H1 (cell line): ENCODE measurements around the gene CERS3. TPM values are rescaled to one million over a fixed set of nuclear protein-coding genes. Genes with fewer than 3 reads are reported as not detected.

ENCODE experiments used
- CHD7 ChIP-seq: fragments of 300-600 bp; sonication (generic); IDR thresholded peaks from 2 replicates; pipeline ENCODE4 v1.7.1; 2012; ENCODE audit warnings: low read length, moderate library complexity, mild to moderate bottlenecking, inconsistent platforms; ENCODE audit not compliant: insufficient replicate concordance
- polyA plus RNA-seq, 7 experiments: library from polyadenylated mRNA; depleted of rRNA in 3 of 7; stranded (reverse) in 5 of 7; unstranded in 2 of 7; fragments of >200 nt in 5 of 7; fragments of 200-250 nt in 2 of 7; gene quantifications; 1 replicate in 5 of 7; 2 replicates in 1 of 7; 4 replicates in 1 of 7; pipeline versions ENCODE4 v1.2.1 to v1.2.3, GENCODE V29; 2011 to 2013; ENCODE audit warnings: missing spikeins in 2 of 7, mixed read lengths in 2 of 7
- total RNA-seq: library from RNA; stranded (reverse); fragmentation: NEBNext Ultra II Directional; extraction: Animal tissue kit (Norgen Biotek cat#: 25700); gene quantifications from 2 replicates; pipeline ENCODE4 v1.2.1, GENCODE V29; 2021

Gene CERS3
- total and polyA plus RNA-seq, 2 of the 8 experiments (the other 6 are each of a cell fraction or from before 2014, with no cell fraction given) = 0.62 TPM; not detected in 1

DNA sequence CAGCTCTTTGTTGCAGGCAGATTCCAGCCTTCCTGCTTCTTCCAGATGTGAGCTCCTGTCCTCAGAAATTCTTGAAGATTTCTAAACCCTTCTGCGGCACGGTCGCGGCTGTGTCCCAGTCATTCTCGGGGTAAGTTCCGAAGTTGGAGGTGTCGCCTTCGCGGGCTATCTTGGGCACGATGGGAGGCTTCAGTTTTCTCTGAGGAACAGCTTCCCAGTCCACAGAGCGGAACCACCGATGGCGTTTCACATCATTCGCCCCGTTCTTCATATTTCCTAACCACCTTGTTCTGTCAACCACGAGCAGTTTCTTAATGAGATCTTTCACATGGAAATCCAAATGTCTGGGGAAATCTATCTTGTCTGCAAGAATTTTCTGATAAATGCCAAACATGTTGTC is 24.7 kb upstream of the CERS3 start (continued):
- no peak for TF ChIP-seq CHD7
